ENCODE results near the gene DHX38. TPM values are rescaled to one million over a fixed set of nuclear protein-coding genes. Genes with fewer than 3 reads are reported as not detected.
"Not testable (repeated sequence)": the region's sequence is repeated elsewhere in the genome, so short reads cannot be mapped to it uniquely, and the experiment has no call there.

The DHX38 gene
- polyA plus RNA-seq (2013, experiment 1 of 2): 32.8 TPM
- 30.2 TPM for polyA plus RNA-seq (2013, experiment 2 of 2)

GRCh38 chr16:72093448-72094265, at the start of gene DHX38, which contains the start of gene TXNL4B:
Gene DHX38, plus strand, starts transcription at chr16:72093847. Its CDS starts 2,311 bp downstream, at chr16:72096158.
Gene TXNL4B, minus strand, starts transcription at chr16:72093620. Its CDS starts 2,871 bp downstream, at chr16:72090749.
- H3K9me3 ChIP-seq (ENCODE audit: insufficient read depth, low read depth, low read length): no peaks in the 10 kb centered on the region
- H3K9ac ChIP-seq (ENCODE audit: low read depth, low read length): peak within 1 kb of the TSS; percentile 89
- H3K4me3 ChIP-seq (ENCODE audit: low read length): peak within 1 kb of the TSS; percentile 89
- WGBS: 1% methylated on average over 43 of the region's 43 CpGs
- peaks cover 9% of the 10 kb centered on the region; the same call in 1 of the 2 replicates for H3K4me1 ChIP-seq (ENCODE audit: insufficient read depth, low read length)
- H3K27me3 ChIP-seq (ENCODE audit: insufficient read depth, low read length): no peaks in the 10 kb centered on the region
- peaks cover 47% of the 10 kb centered on the region for H3K36me3 ChIP-seq (ENCODE audit: insufficient read depth, low read length)
- peak within 1 kb of the TSS; percentile 91 for H3K27ac ChIP-seq (ENCODE audit: low read depth, low read length)

GRCh38 chr16:72044296-72044695, 49.4 kb upstream of the DHX38 start:
- WGBS: 80% methylated on average over 6 of the region's 6 CpGs

GRCh38 chr16:72044825-72045359, 48.8 kb upstream of the DHX38 start:
- no peaks in the 10 kb centered on the region for H3K4me1 ChIP-seq (ENCODE audit: insufficient read depth, low read length)
- H3K9ac ChIP-seq (ENCODE audit: low read depth, low read length): no peak overlapping the region
- WGBS: 64% methylated on average over 2 of the region's 2 CpGs

More at GRCh38 chr16:72044296-72044695, 49.4 kb upstream of the DHX38 start:
- H3K9me3 ChIP-seq (ENCODE audit: insufficient read depth, low read depth, low read length): peaks cover 6% of the 10 kb centered on the region; the same call in 1 of the 2 replicates
- no peaks in the 10 kb centered on the region for H3K36me3 ChIP-seq (ENCODE audit: insufficient read depth, low read length)
- no peaks in the 10 kb centered on the region for H3K27me3 ChIP-seq (ENCODE audit: insufficient read depth, low read length)
- H3K4me3 ChIP-seq (ENCODE audit: low read length): no peak overlapping the region
- no peaks in the 10 kb centered on the region for H3K4me1 ChIP-seq (ENCODE audit: insufficient read depth, low read length)
- no peak overlapping the region for H3K9ac ChIP-seq (ENCODE audit: low read depth, low read length)
- H3K27ac ChIP-seq (ENCODE audit: low read depth, low read length): no peak overlapping the region

GRCh38 chr16:72049110-72049509, 44.5 kb upstream of the DHX38 start:
- no peaks in the 10 kb centered on the region for H3K27me3 ChIP-seq (ENCODE audit: insufficient read depth, low read length)
- no peak overlapping the region for H3K27ac ChIP-seq (ENCODE audit: low read depth, low read length)
- peaks cover 6% of the 10 kb centered on the region; the same call in 1 of the 2 replicates for H3K9me3 ChIP-seq (ENCODE audit: insufficient read depth, low read depth, low read length)
- H3K36me3 ChIP-seq (ENCODE audit: insufficient read depth, low read length): no peaks in the 10 kb centered on the region
- no peak overlapping the region for H3K4me3 ChIP-seq (ENCODE audit: low read length)
- no peak overlapping the region for H3K9ac ChIP-seq (ENCODE audit: low read depth, low read length)
- no peaks in the 10 kb centered on the region for H3K4me1 ChIP-seq (ENCODE audit: insufficient read depth, low read length)

More at GRCh38 chr16:72044825-72045359, 48.8 kb upstream of the DHX38 start:
- H3K9me3 ChIP-seq (ENCODE audit: insufficient read depth, low read depth, low read length): peaks cover 6% of the 10 kb centered on the region; the same call in 1 of the 2 replicates
- no peaks in the 10 kb centered on the region for H3K36me3 ChIP-seq (ENCODE audit: insufficient read depth, low read length)
- no peaks in the 10 kb centered on the region for H3K27me3 ChIP-seq (ENCODE audit: insufficient read depth, low read length)
- H3K27ac ChIP-seq (ENCODE audit: low read depth, low read length): no peak overlapping the region
- no peak overlapping the region for H3K4me3 ChIP-seq (ENCODE audit: low read length)

- no peaks in the 10 kb centered on the region for H3K36me3 ChIP-seq (ENCODE audit: insufficient read depth, low read length)
- no peak overlapping the region for H3K27ac ChIP-seq (ENCODE audit: low read depth, low read length)
- 80% methylated on average over 3 of the region's 4 CpGs for WGBS
- no peak overlapping the region for H3K4me3 ChIP-seq (ENCODE audit: low read length)
- H3K4me1 ChIP-seq (ENCODE audit: insufficient read depth, low read length): no peaks in the 10 kb centered on the region
- no peak overlapping the region for H3K9ac ChIP-seq (ENCODE audit: low read depth, low read length)
- H3K9me3 ChIP-seq (ENCODE audit: insufficient read depth, low read depth, low read length): peaks cover 6% of the 10 kb centered on the region; the same call in 1 of the 2 replicates
- H3K27me3 ChIP-seq (ENCODE audit: insufficient read depth, low read length): no peaks in the 10 kb centered on the region
Observed at GRCh38 chr16:72050769-72051464, 42.7 kb upstream of the DHX38 start.

GRCh38 chr16:72051818-72052217, 41.8 kb upstream of the DHX38 start:
- Histone ChIP-seq H3K36me3 (ENCODE audit: insufficient read depth, low read length) (no peaks in the 10 kb centered on the region), H3K27ac (ENCODE audit: low read depth, low read length) (no peak overlapping the region), H3K9me3 (ENCODE audit: insufficient read depth, low read depth, low read length) (peaks cover 6% of the 10 kb centered on the region; the same call in 1 of the 2 replicates), H3K9ac (ENCODE audit: low read depth, low read length) (no peak overlapping the region), H3K4me3 (ENCODE audit: low read length) (no peak overlapping the region), H3K27me3 (ENCODE audit: insufficient read depth, low read length) (no peaks in the 10 kb centered on the region), H3K4me1 (ENCODE audit: insufficient read depth, low read length) (no peaks in the 10 kb centered on the region)
- 88% methylated on average over 2 of the region's 2 CpGs for WGBS

GRCh38 chr16:72054254-72054847, 39.3 kb upstream of the DHX38 start, which contains the start of gene HP:
Gene HP, plus strand, starts transcription at chr16:72054505. Its CDS starts 148 bp downstream, at chr16:72054653.
- not testable (repeated sequence) for H3K27ac ChIP-seq (ENCODE audit: low read depth, low read length); H3K4me3 ChIP-seq (ENCODE audit: low read length); H3K27me3 ChIP-seq (ENCODE audit: insufficient read depth, low read length); H3K36me3 ChIP-seq (ENCODE audit: insufficient read depth, low read length); H3K9me3 ChIP-seq (ENCODE audit: insufficient read depth, low read depth, low read length); H3K4me1 ChIP-seq (ENCODE audit: insufficient read depth, low read length); H3K9ac ChIP-seq (ENCODE audit: low read depth, low read length)
- WGBS: 84% methylated on average over 5 of the region's 5 CpGs

GRCh38 chr16:72055911-72056310, 37.7 kb upstream of the DHX38 start:
- 92% methylated on average over 4 of the region's 4 CpGs for WGBS
- Histone ChIP-seq H3K9ac (ENCODE audit: low read depth, low read length) (no peak overlapping the region), H3K9me3 (ENCODE audit: insufficient read depth, low read depth, low read length) (no peaks in the 10 kb centered on the region), H3K4me3 (ENCODE audit: low read length) (no peak overlapping the region), H3K27me3 (ENCODE audit: insufficient read depth, low read length) (no peaks in the 10 kb centered on the region), H3K36me3 (ENCODE audit: insufficient read depth, low read length) (no peaks in the 10 kb centered on the region), H3K4me1 (ENCODE audit: insufficient read depth, low read length) (no peaks in the 10 kb centered on the region), H3K27ac (ENCODE audit: low read depth, low read length) (no peak overlapping the region)

GRCh38 chr16:72057313-72057712, 36.3 kb upstream of the DHX38 start:
- not testable (repeated sequence) for H3K9me3 ChIP-seq (ENCODE audit: insufficient read depth, low read depth, low read length); H3K27ac ChIP-seq (ENCODE audit: low read depth, low read length); H3K36me3 ChIP-seq (ENCODE audit: insufficient read depth, low read length); H3K27me3 ChIP-seq (ENCODE audit: insufficient read depth, low read length); H3K4me1 ChIP-seq (ENCODE audit: insufficient read depth, low read length); H3K9ac ChIP-seq (ENCODE audit: low read depth, low read length); H3K4me3 ChIP-seq (ENCODE audit: low read length)
- WGBS: 84% methylated on average over 2 of the region's 6 CpGs

GRCh38 chr16:72059060-72059459, 34.6 kb upstream of the DHX38 start:
- not testable (repeated sequence) for H3K4me1 ChIP-seq (ENCODE audit: insufficient read depth, low read length); H3K9me3 ChIP-seq (ENCODE audit: insufficient read depth, low read depth, low read length)
- 87% methylated on average over 6 of the region's 7 CpGs for WGBS

More at GRCh38 chr16:72059060-72059459, 34.6 kb upstream of the DHX38 start:
- H3K36me3 ChIP-seq (ENCODE audit: insufficient read depth, low read length); H3K4me3 ChIP-seq (ENCODE audit: low read length); H3K27ac ChIP-seq (ENCODE audit: low read depth, low read length); H3K9ac ChIP-seq (ENCODE audit: low read depth, low read length); H3K27me3 ChIP-seq (ENCODE audit: insufficient read depth, low read length): not testable (repeated sequence)

Data from HUES64 (cell line).